Hindlimb muscle (tissue), 1 donor: ENCODE results near the gene NDOR1. TPM values are rescaled to one million over a fixed set of nuclear protein-coding genes. Genes with fewer than 3 reads are reported as not detected.
"Not testable (repeated sequence)": the region's sequence is repeated elsewhere in the genome, so short reads cannot be mapped to it uniquely, and the experiment has no call there.

Source experiments
- DNase-seq: peaks from one replicate; pipeline ENCODE4 v3.0.0-alpha.2; 2013
- polyA plus RNA-seq: library from polyadenylated mRNA; unstranded; fragments of 120-200 nt; gene quantifications from one replicate; pipeline ENCODE4 v1.2.1, GENCODE V29; 2013; ENCODE audit not compliant: insufficient read length

Gene NDOR1
- polyA plus RNA-seq, 1 donor = 10.5 TPM

GRCh38 chr9:137245450-137246421, 40.2 kb downstream of the NDOR1 start:
- no peak for DNase-seq

GRCh38 chr9:137247135-137247915, 41.8 kb downstream of the NDOR1 start:
- DNase-seq = no peak

GRCh38 chr9:137247916-137248175, 42.3 kb downstream of the NDOR1 start:
- no peak for DNase-seq

- DNase-seq = no peak
Measured at GRCh38 chr9:137250329-137251193, 45.1 kb downstream of the NDOR1 start.

GRCh38 chr9:137251194-137251461, 45.6 kb downstream of the NDOR1 start, which contains the start of gene STPG3:
STPG3 (plus strand) TSS chr9:137251286; CDS start chr9:137251287, 1 bp downstream.
- DNase-seq = no peak

- no peak for DNase-seq
Measured at GRCh38 chr9:137251490-137252268, 46.2 kb downstream of the NDOR1 start.

GRCh38 chr9:137252555-137253506, 47.3 kb downstream of the NDOR1 start:
- DNase-seq = no peak

GRCh38 chr9:137253717-137254623, 48.5 kb downstream of the NDOR1 start:
- no peak for DNase-seq

GRCh38 chr9:137254624-137255447, 49.3 kb downstream of the NDOR1 start, which contains the start of gene NELFB:
NELFB (plus strand) TSS chr9:137255327.
- DNase-seq = peak; percentile 95

GRCh38 chr9:137255448-137256114, 50.1 kb downstream of the NDOR1 start:
- no peak for DNase-seq

GRCh38 chr9:137256362-137256761, 50.9 kb downstream of the NDOR1 start:
- no peak for DNase-seq

GRCh38 chr9:137256856-137257255, 51.4 kb downstream of the NDOR1 start:
- no peak for DNase-seq

GRCh38 chr9:137262173-137262908, 56.8 kb downstream of the NDOR1 start:
- not testable (repeated sequence) for DNase-seq

GRCh38 chr9:137262909-137263285, 57.4 kb downstream of the NDOR1 start:
- DNase-seq = no peak

- DNase-seq = no peak
Measured at GRCh38 chr9:137263506-137263905, 58.0 kb downstream of the NDOR1 start.

GRCh38 chr9:137264067-137264466, 58.6 kb downstream of the NDOR1 start:
- DNase-seq = no peak

- no peak for DNase-seq
Measured at GRCh38 chr9:137265496-137266161, 60.1 kb downstream of the NDOR1 start.
